ENCODE measurements around the gene ATRNL1.
"Not testable (repeated sequence)": the region's sequence is repeated elsewhere in the genome, so short reads cannot be mapped to it uniquely, and the experiment has no call there.

ATRNL1 gene

DNA sequence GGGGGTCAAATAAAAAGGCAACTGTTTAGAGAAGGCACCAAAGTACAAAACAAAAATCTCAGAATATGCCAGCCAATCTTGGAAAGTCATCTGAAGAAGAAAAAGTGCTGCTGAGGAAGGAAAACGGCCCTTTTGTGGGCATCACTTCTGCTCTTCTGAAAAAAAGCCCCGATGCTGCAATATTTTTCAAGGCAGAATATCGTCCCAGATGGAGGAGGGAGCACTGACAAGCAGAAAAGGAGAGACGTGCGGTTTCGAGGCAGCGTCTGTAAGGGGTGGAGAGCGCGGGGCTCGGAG, 959 bp upstream of the ATRNL1 start:
- in situ Hi-C loops (cut with MboI; ENCODE audit: low sequenced_read_pairs): no loop called here

GRCh38 chr10:115092555-115093285, 445 bp upstream of the ATRNL1 start:
- in situ Hi-C loops (cut with MboI; ENCODE audit: low sequenced_read_pairs): no loop called here

DNA sequence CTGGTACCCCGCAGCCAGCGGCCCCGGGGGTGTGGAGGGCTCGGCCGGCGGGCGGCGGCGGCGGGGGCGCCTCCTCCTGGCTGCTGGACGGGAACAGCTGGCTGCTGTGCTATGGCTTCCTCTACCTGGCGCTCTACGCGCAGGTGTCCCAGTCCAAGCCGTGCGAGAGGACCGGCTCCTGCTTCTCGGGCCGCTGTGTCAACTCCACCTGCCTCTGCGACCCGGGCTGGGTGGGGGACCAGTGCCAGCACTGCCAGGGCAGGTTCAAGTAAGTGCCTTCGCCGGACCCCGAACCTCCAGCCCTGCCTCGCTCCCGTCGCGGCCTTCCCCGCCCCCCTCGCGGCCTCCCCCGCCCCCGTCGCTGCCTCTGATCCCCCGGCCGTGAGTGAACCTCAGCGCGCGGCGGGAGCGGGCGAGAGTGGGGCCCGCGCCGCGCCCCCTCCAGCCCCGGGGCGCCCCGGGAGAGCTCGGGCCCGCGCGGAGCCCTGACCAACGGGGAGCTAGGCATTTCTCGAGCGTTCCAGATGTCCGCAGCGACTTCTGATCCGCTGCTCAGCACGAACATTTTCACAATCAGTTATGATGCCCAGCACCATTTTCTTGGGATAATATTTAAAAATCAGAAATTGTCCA, 727 bp downstream of the ATRNL1 start:
- in situ Hi-C loops (cut with MboI; ENCODE audit: low sequenced_read_pairs): no loop called here

GRCh38 chr10:115094416-115095140, 1.4 kb downstream of the ATRNL1 start:
- in situ Hi-C loops (cut with MboI; ENCODE audit: low sequenced_read_pairs): no loop called here

- in situ Hi-C loops (cut with MboI; ENCODE audit: low sequenced_read_pairs): no loop called here
Observed at GRCh38 chr10:115095758-115096157, 2.6 kb downstream of the ATRNL1 start.

DNA sequence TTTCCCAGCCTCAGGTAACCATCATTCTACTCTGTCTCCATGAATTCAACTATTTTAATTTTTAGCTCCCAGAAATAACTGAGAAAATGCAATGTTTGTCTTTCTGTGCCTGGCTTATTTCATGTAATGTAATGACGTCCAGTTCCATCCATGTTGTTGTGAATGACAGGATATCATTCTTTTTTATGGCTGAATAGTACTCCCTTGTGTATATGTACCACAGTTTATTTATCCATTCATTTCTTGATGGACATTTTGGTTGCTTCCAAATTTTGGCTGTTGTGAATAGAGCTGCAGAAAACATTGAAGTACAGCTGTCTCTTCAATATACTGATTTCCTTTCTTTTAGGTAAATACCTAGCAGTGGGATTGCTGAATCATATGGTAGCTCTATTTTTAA, 10.5 kb downstream of the ATRNL1 start:
- in situ Hi-C loops (cut with MboI; ENCODE audit: low sequenced_read_pairs): no loop called here

- in situ Hi-C loops (cut with MboI; ENCODE audit: low sequenced_read_pairs): not testable (repeated sequence)
Observed at GRCh38 chr10:115105411-115105810, 12.2 kb downstream of the ATRNL1 start.

GRCh38 chr10:115107830-115108229, 14.7 kb downstream of the ATRNL1 start:
- in situ Hi-C loops (cut with MboI; ENCODE audit: low sequenced_read_pairs): no loop called here

GRCh38 chr10:115117301-115117700, 24.1 kb downstream of the ATRNL1 start:
- in situ Hi-C loops (cut with MboI; ENCODE audit: low sequenced_read_pairs): no loop called here

GRCh38 chr10:115118346-115118745, 25.2 kb downstream of the ATRNL1 start:
- in situ Hi-C loops (cut with MboI; ENCODE audit: low sequenced_read_pairs): no loop called here

DNA sequence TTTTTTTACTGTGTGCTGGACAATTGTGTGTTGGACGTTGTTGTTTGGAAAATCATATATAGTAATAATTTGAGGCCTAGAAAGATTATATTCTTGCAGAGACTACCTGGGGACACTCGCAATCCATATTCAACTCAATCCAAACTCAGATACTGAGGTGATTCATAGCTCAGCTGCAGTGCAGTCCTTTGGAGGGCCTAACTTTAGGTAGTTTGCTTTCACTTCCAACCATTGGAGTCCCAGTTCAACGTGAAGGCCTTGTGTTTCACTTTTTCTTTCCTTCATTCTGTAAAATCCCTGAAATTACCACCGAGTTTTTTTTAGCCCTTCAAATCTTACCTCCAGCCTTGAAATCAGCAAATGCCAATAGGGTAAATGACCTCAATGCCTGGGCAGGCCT, 32.3 kb downstream of the ATRNL1 start:
- in situ Hi-C loops (cut with MboI; ENCODE audit: low sequenced_read_pairs): no loop called here

DNA sequence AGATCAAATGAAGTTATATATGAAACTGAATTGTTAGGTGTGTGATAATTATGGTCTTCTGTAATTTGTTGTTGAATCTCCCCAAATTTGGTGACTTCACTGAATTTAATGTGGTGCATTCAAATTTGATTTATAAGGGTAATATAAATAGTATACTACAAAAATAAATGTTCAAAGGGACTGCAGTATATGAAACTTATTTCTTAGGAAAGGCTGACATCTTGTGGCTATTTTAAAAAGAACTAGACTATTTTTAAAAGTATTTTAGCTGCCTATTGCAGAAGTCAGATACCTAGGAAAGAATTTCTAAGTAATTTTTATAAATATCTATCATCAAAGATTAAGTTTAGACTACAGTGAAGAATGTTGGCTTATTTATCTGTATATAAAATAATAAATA, 36.6 kb downstream of the ATRNL1 start:
- in situ Hi-C loops (cut with MboI; ENCODE audit: low sequenced_read_pairs): no loop called here

- in situ Hi-C loops (cut with MboI; ENCODE audit: low sequenced_read_pairs): no loop called here
Observed at GRCh38 chr10:115136616-115137015, 43.5 kb downstream of the ATRNL1 start.

- in situ Hi-C loops (cut with MboI; ENCODE audit: low sequenced_read_pairs): no loop called here
Observed at GRCh38 chr10:115141254-115141653, 48.1 kb downstream of the ATRNL1 start.

DNA sequence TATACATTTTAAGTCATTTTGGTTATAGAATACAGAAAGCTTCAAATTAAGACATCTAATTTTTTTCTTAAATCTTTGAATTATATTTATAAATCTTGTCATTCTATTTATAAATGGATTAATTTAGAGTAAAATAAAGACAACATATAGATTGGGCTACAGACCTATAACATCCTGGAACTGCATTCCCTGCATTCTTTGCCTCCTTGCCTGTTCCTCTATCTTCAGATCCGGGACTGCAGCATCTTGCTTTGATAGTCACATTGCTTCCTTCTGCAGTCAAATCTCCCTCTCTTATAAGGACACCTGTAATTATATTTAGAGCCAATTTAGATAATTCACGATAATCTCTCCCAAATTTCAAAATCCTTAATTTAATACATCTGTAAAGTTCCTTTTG, 64.2 kb downstream of the ATRNL1 start:
- in situ Hi-C loops (cut with MboI; ENCODE audit: low sequenced_read_pairs): no loop called here

- in situ Hi-C loops (cut with MboI; ENCODE audit: low sequenced_read_pairs): no loop called here
Observed at GRCh38 chr10:115163129-115163528, 70.0 kb downstream of the ATRNL1 start.

DNA sequence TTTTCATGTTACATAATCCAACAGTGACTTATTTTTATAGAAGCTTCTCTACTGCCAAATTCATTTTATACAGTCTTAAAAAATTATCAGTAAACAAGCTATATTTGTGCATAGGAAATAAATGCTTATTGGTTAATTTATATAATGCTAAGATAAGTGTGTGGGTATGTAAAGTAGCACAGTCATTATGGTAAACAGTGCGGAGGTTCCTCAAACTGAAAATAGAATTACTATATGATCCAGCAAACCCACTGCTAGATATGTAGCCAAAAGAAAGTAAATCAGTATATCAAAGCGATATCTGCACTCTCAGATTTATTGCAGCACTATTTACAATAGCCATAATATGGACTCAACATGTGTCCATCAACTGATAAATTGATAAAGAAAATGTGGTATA, 71.1 kb downstream of the ATRNL1 start:
- in situ Hi-C loops (cut with MboI; ENCODE audit: low sequenced_read_pairs): no loop called here

GRCh38 chr10:115167751-115168150, 74.6 kb downstream of the ATRNL1 start:
- in situ Hi-C loops (cut with MboI; ENCODE audit: low sequenced_read_pairs): no loop called here

- in situ Hi-C loops (cut with MboI; ENCODE audit: low sequenced_read_pairs): no loop called here
Observed at GRCh38 chr10:115171392-115171960, 78.3 kb downstream of the ATRNL1 start.

DNA sequence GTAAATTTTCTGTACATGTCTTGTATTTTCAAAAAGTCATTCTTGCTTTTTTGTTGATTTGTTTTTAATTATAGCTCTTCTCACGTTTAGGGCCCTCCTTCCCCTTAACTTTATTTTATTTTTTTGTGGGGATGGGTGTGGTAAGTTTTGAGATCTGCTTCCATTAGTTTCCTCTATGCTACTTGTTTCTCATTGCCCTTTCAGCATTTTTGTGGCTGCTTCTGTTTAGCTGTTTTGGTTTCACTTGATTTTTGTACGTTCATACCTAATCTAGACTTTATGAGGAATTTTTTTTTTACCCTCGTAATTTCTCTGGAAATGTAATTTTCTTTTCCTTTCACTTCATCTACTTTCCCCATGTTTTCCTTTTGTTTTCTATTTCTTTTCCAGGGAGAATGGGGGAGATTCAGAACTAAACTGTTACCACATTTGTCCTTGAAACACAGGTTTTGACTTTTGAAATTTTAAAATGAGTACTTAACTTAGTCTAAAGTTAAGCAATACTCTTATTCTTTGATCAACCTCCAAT, 80.8 kb downstream of the ATRNL1 start:
- in situ Hi-C loops (cut with MboI; ENCODE audit: low sequenced_read_pairs): no loop called here

DNA sequence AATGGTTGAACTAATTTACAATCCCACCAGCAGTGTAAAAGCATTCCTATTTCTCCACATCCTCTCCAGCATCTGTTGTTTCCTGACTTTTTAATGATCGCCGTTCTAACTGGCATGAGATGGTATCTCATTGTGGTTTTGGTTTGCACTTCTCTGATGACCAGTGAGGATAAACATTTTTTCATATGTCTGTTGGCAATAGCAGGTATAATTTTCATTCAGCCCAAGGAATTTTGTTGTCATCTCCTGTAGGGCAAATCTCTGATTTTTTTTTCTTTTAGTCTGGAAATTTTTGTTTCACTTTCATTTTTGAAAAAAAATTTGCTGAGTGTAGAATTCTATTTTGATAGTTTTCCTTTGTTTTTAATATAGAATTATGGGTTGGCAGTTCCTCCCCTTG, 114.1 kb downstream of the ATRNL1 start:
- in situ Hi-C loops (cut with MboI; ENCODE audit: low sequenced_read_pairs): not testable (repeated sequence)

GRCh38 chr10:115209133-115209532, 116.0 kb downstream of the ATRNL1 start:
- in situ Hi-C loops (cut with MboI; ENCODE audit: low sequenced_read_pairs): no loop called here
